Stimulated activated CD4-positive, alpha-beta T cell treated with anti-CD3 and anti-CD28 coated beads, TNF-alpha, amount 100 ng/mL, for 48 hours (primary cell): ENCODE data around the gene TRIO.

ENCODE experiments used
- DNase-seq, 3 donors: peaks; one replicate each; pipeline ENCODE4 v3.0.0-alpha.2; 2020; ENCODE audit warnings: low read depth in 3 of 3

The TRIO gene

GRCh38 chr5:14267166-14267838 is 124.2 kb downstream of the TRIO start:
- no peak for DNase-seq

GRCh38 chr5:14267991-14268708 is 125.0 kb downstream of the TRIO start:
- DNase-seq: no peak

- DNase-seq: no peak
Measured at GRCh38 chr5:14268738-14269137, 125.6 kb downstream of the TRIO start.

- no peak for DNase-seq
Measured at GRCh38 chr5:14269395-14269794, 126.3 kb downstream of the TRIO start.

- no peak for DNase-seq
Measured at GRCh38 chr5:14270209-14270702, 127.1 kb downstream of the TRIO start.

- no peak for DNase-seq
Measured at GRCh38 chr5:14272548-14273205, 129.5 kb downstream of the TRIO start.

- DNase-seq: no peak
Measured at GRCh38 chr5:14273207-14273767, 130.1 kb downstream of the TRIO start.

GRCh38 chr5:14276380-14276779 is 133.2 kb downstream of the TRIO start:
- no peak for DNase-seq

- no peak for DNase-seq
Measured at GRCh38 chr5:14277385-14278320, 134.5 kb downstream of the TRIO start.

- no peak for DNase-seq
Measured at GRCh38 chr5:14280294-14280854, 137.2 kb downstream of the TRIO start.

- peak in 1 of 3 donors; percentile 5 for DNase-seq
Measured at GRCh38 chr5:14281746-14282181, 138.6 kb downstream of the TRIO start.

- no peak for DNase-seq
Measured at GRCh38 chr5:14283139-14283538, 140.0 kb downstream of the TRIO start.

- DNase-seq: no peak
Measured at GRCh38 chr5:14284392-14285148, 141.4 kb downstream of the TRIO start.

- DNase-seq: no peak
Measured at GRCh38 chr5:14286007-14286406, 142.9 kb downstream of the TRIO start.

- DNase-seq: no peak
Measured at GRCh38 chr5:14286574-14287421, 143.7 kb downstream of the TRIO start.

- DNase-seq: no peak
Measured at GRCh38 chr5:14292766-14293658, 149.9 kb downstream of the TRIO start.

- no peak for DNase-seq
Measured at GRCh38 chr5:14295610-14296009, 152.5 kb downstream of the TRIO start.
